Transverse colon (tissue), 4 donors: ENCODE measurements around the gene ANGPTL2. TPM values are rescaled to one million over a fixed set of nuclear protein-coding genes. Genes with fewer than 3 reads are reported as not detected.

Experiments used
- DNase-seq: peaks from one replicate; pipeline ENCODE4 v3.0.0-alpha.2; 2019
- H3K27ac ChIP-seq, 4 donors: fragments of 200-600 bp; sonication (generic); 2 replicates each; pipeline ENCODE4 v1.5.1; 2016 to 2018; ENCODE audit warnings: inconsistent platforms in 4 of 4
- H3K27me3 ChIP-seq: fragments of 200-600 bp; sonication (generic); 2 replicates; pipeline ENCODE4 v1.5.1; 2017; ENCODE audit warnings: inconsistent platforms
- H3K36me3 ChIP-seq, 4 donors: fragments of 200-600 bp; sonication (generic); 2 replicates each; pipeline ENCODE4 v1.5.1; 2017 to 2019; ENCODE audit warnings: inconsistent platforms in 4 of 4
- H3K4me1 ChIP-seq, 4 donors: fragments of 200-600 bp; sonication (generic); 2 replicates each; pipeline ENCODE4 v1.5.1; 2017 to 2020; ENCODE audit warnings: inconsistent platforms in 4 of 4
- H3K4me3 ChIP-seq, 4 donors: fragments of 200-600 bp; sonication (generic); 1 replicate in 1 of 4; 2 replicates in 3 of 4; pipeline versions ENCODE4 v1.5.1 to v1.6.1; 2017 to 2019; ENCODE audit warnings: inconsistent platforms in 4 of 4
- H3K9me3 ChIP-seq, 2 donors: fragments of 200-600 bp; sonication (generic); 2 replicates each; pipeline ENCODE4 v1.5.1; 2017 to 2019; ENCODE audit warnings: inconsistent platforms in 2 of 2
- CTCF ChIP-seq, 5 experiments: fragments of 200-600 bp in 3 of 5; fragments of 450-650 bp in 2 of 5; sonication (generic) in 3 of 5; IDR thresholded peaks; 1 replicate in 2 of 5; 2 replicates in 3 of 5; pipeline ENCODE4 v1.5.1; 2016 to 2017; ENCODE audit warnings: antibody characterized with exemption in 5 of 5, inconsistent platforms in 3 of 5, mild to moderate bottlenecking in 2 of 5, moderate library complexity in 1 of 5
- EP300 ChIP-seq: sonication (generic); formaldehyde crosslinking; IDR thresholded peaks from one replicate; pipeline ENCODE4 v1.6.1; 2017; ENCODE audit warnings: antibody characterized with exemption, low read depth
- POLR2A ChIP-seq: fragments of 450-650 bp; IDR thresholded peaks from one replicate; pipeline ENCODE4 v1.6.1; 2016; ENCODE audit warnings: antibody characterized with exemption, mild to moderate bottlenecking, moderate library complexity
- POLR2AphosphoS5 ChIP-seq, 3 donors: sonication (generic); formaldehyde crosslinking; IDR thresholded peaks; one replicate each; pipeline ENCODE4 v1.6.1; 2016; ENCODE audit warnings: antibody characterized with exemption in 3 of 3
- WGBS, 2 donors: methylation state at CpG; one replicate each; pipeline ENCODE4 v1.1.5; 2018; ENCODE audit warnings: low coverage in 1 of 2; 5-methylcytosine and 5-hydroxymethylcytosine counted together
- in situ Hi-C, 4 donors: fragments of 200-750 bp; cut with MboI; loops; one replicate each; pipeline versions ENCODE4 v1.15.0 to v1.15.1; 2017; ENCODE audit warnings: low sequenced_read_pairs in 3 of 4, low pct_ligation_motif_present in 1 of 4, low pct_unique_long_range_greater_than_20kb in 1 of 4
- intact Hi-C: fragments of 100-400 bp; cut with DNase I; formaldehyde crosslinking; loops from one replicate; pipeline ENCODE4 v1.15.1; 2023; ENCODE audit warnings: low total_unique reads
- total RNA-seq, 4 donors: library from RNA; depleted of rRNA; stranded (reverse); fragments of >200 nt; gene quantifications; one replicate each; pipeline ENCODE4 v1.1.0, GENCODE V29; 2016

ANGPTL2 gene
- total RNA-seq, 4 donors from 2014 or later: 11.0 to 30.8 (median 13.1) TPM

- TF ChIP-seq CTCF (IDR thresholded peaks at IDR 0.05) (no peak), POLR2A (no peak), POLR2AphosphoS5 (IDR thresholded peaks at IDR 0.05) (no peak), EP300 (no peak)
- in situ Hi-C loops: no loop called here
- DNase-seq: no peak
- no peaks in the 10 kb centered on the region for H3K36me3 ChIP-seq
- no peak overlapping the region for H3K4me3 ChIP-seq
- H3K4me1 ChIP-seq: no peaks in the 10 kb centered on the region
- intact Hi-C loops: no loop called here
- H3K9me3 ChIP-seq: no peaks in the 10 kb centered on the region
- 70 to 93% methylated on average over 2 to 8 of the region's 8 CpGs for WGBS, 2 donors
- no peaks in the 10 kb centered on the region for H3K27me3 ChIP-seq
- no peak overlapping the region for H3K27ac ChIP-seq
Observed at GRCh38 chr9:127081250-127082185, 40.9 kb downstream of the ANGPTL2 start.

- Histone ChIP-seq H3K27ac (no peak overlapping the region), H3K27me3 (no peaks in the 10 kb centered on the region), H3K36me3 (no peaks in the 10 kb centered on the region), H3K9me3 (no peaks in the 10 kb centered on the region), H3K4me3 (no peak overlapping the region), H3K4me1 (peaks cover 0 to 12% (median 0%) of the 10 kb centered on the region in 4 donors)
- TF ChIP-seq POLR2A: no peak
- TF ChIP-seq POLR2AphosphoS5 (IDR thresholded peaks at IDR 0.05): no peak
- TF ChIP-seq EP300: no peak
- TF ChIP-seq CTCF (IDR thresholded peaks at IDR 0.05): no peak
- DNase-seq: no peak
- intact Hi-C loops (no loop called here), in situ Hi-C loops (no loop called here)
- WGBS, 2 donors: 68 to 89% methylated on average over 4 to 8 of the region's 8 CpGs
Observed at GRCh38 chr9:127079446-127080140, 42.8 kb downstream of the ANGPTL2 start.

- Histone ChIP-seq H3K9me3 (no peaks in the 10 kb centered on the region), H3K36me3 (no peaks in the 10 kb centered on the region), H3K4me3 (no peak overlapping the region), H3K27ac (no peak overlapping the region), H3K27me3 (no peaks in the 10 kb centered on the region), H3K4me1 (peaks cover 0 to 16% (median 2%) of the 10 kb centered on the region in 4 donors)
- 94% methylated on average over 1 of the region's 1 CpG; no CpG with 5 or more reads in 1 of the 2 donors for whole genome bisulfite sequencing, 2 donors
- no peak for DNase-seq
- intact Hi-C loops (no loop called here), in situ Hi-C loops (no loop called here)
- no peak for TF ChIP-seq EP300
- TF ChIP-seq CTCF (IDR thresholded peaks at IDR 0.05): no peak
- TF ChIP-seq POLR2AphosphoS5 (IDR thresholded peaks at IDR 0.05): no peak
Observed at GRCh38 chr9:127078988-127079387, 43.4 kb downstream of the ANGPTL2 start.

GRCh38 chr9:127078336-127078735 lies 44.1 kb downstream of the ANGPTL2 start:
- in situ Hi-C loops (no loop called here), intact Hi-C loops (no loop called here)
- no peak overlapping the region for H3K27ac ChIP-seq
- H3K4me3 ChIP-seq: no peak overlapping the region
- no peak for DNase-seq
- no peaks in the 10 kb centered on the region for H3K27me3 ChIP-seq
- peaks cover 0 to 16% (median 2%) of the 10 kb centered on the region in 4 donors for H3K4me1 ChIP-seq
- TF ChIP-seq POLR2A (no peak), POLR2AphosphoS5 (IDR thresholded peaks at IDR 0.05) (no peak), CTCF (IDR thresholded peaks at IDR 0.05) (no peak), EP300 (no peak)
- 84 to 98% methylated on average over 6 of the region's 6 CpGs for whole genome bisulfite sequencing, 2 donors
- H3K36me3 ChIP-seq: no peaks in the 10 kb centered on the region
- H3K9me3 ChIP-seq: no peaks in the 10 kb centered on the region
